ENCODE results near the gene NALCN. TPM values are rescaled to one million over a fixed set of nuclear protein-coding genes. Genes with fewer than 3 reads are reported as not detected.

Gene NALCN
- total and polyA plus RNA-seq, 7 donors: 0.04 to 0.49 (median 0.21) TPM; not detected in 1

GRCh38 chr13:101382086-101382485, 34.2 kb downstream of the NALCN start:
- Histone ChIP-seq H3K36me3 (ENCODE audit: insufficient read depth in 1 of 2, low read depth in 1 of 2) (no peaks in the 10 kb centered on the region), H3K27ac (no peak overlapping the region), H3K4me1 (no peaks in the 10 kb centered on the region), H3K27me3 (ENCODE audit: insufficient read depth in 3 of 3, low read length in 2 of 3) (no peaks in the 10 kb centered on the region), H3K9me3 (no peaks in the 10 kb centered on the region), H3K4me3 (no peak overlapping the region)
- DNase-seq (no peak), ATAC-seq (no peak)
- TF ChIP-seq, protein P1, sequence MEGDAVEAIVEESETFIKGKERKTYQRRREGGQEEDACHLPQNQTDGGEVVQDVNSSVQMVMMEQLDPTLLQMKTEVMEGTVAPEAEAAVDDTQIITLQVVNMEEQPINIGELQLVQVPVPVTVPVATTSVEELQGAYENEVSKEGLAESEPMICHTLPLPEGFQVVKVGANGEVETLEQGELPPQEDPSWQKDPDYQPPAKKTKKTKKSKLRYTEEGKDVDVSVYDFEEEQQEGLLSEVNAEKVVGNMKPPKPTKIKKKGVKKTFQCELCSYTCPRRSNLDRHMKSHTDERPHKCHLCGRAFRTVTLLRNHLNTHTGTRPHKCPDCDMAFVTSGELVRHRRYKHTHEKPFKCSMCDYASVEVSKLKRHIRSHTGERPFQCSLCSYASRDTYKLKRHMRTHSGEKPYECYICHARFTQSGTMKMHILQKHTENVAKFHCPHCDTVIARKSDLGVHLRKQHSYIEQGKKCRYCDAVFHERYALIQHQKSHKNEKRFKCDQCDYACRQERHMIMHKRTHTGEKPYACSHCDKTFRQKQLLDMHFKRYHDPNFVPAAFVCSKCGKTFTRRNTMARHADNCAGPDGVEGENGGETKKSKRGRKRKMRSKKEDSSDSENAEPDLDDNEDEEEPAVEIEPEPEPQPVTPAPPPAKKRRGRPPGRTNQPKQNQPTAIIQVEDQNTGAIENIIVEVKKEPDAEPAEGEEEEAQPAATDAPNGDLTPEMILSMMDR (IDR thresholded peaks at IDR 0.05): no peak
- 28 to 30% (median 29%) methylated on average over 2 of the region's 2 CpGs for WGBS, 3 donors
- intact Hi-C loops (cut with DNase I): no loop called here

DNA sequence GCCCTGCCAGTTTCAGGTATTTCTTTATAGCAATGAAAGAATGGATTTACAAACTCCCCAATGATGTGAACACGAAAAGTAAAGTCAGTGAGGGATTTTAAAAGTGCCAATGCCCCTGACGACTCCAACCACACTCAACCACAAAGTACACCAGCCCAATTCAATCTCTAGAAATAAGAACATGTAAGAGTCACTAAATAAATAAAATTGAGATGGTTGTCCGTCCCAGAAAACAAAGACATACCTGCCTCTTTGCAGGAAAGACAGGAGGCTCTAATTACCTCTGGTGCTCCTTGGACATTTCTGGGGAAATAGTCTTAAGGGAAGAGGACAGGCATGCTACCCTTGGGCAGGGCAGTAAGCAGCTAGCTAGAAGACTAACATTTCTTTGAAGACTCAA, 55.8 kb downstream of the NALCN start:
- DNase-seq: no peak
- H3K27ac ChIP-seq: no peak overlapping the region
- H3K4me1 ChIP-seq: no peaks in the 10 kb centered on the region
- TF ChIP-seq, protein P1 (IDR thresholded peaks at IDR 0.05): no peak
- no peak overlapping the region for H3K4me3 ChIP-seq
- ATAC-seq: no peak
- no peaks in the 10 kb centered on the region for H3K36me3 ChIP-seq (ENCODE audit: insufficient read depth in 1 of 2, low read depth in 1 of 2)
- 58 to 66% (median 62%) methylated on average over 3 of the region's 3 CpGs for WGBS, 3 donors
- H3K9me3 ChIP-seq: no peaks in the 10 kb centered on the region
- H3K27me3 ChIP-seq (ENCODE audit: insufficient read depth in 3 of 3, low read length in 2 of 3): no peaks in the 10 kb centered on the region
- intact Hi-C loops (cut with DNase I): no loop called here

GRCh38 chr13:101354895-101355294, 61.4 kb downstream of the NALCN start:
- TF ChIP-seq, protein P1 (IDR thresholded peaks at IDR 0.05): no peak
- 86 to 92% (median 89%) methylated on average over 5 of the region's 5 CpGs for WGBS, 3 donors
- Histone ChIP-seq H3K27me3 (ENCODE audit: insufficient read depth in 3 of 3, low read length in 2 of 3) (no peaks in the 10 kb centered on the region), H3K9me3 (no peaks in the 10 kb centered on the region), H3K4me3 (no peak overlapping the region), H3K27ac (no peak overlapping the region), H3K36me3 (ENCODE audit: insufficient read depth in 1 of 2, low read depth in 1 of 2) (no peaks in the 10 kb centered on the region), H3K4me1 (no peaks in the 10 kb centered on the region)
- ATAC-seq: no peak
- DNase-seq: no peak
- intact Hi-C loops (cut with DNase I): no loop called here

- no peak overlapping the region for H3K4me3 ChIP-seq
- H3K27me3 ChIP-seq (ENCODE audit: insufficient read depth in 3 of 3, low read length in 2 of 3): no peaks in the 10 kb centered on the region
- no peak for ATAC-seq
- H3K27ac ChIP-seq: no peak overlapping the region
- no peaks in the 10 kb centered on the region for H3K4me1 ChIP-seq
- intact Hi-C loops (cut with DNase I): no loop called here
- H3K36me3 ChIP-seq (ENCODE audit: insufficient read depth in 1 of 2, low read depth in 1 of 2): no peaks in the 10 kb centered on the region
- no peak for DNase-seq
- TF ChIP-seq, protein P1 (IDR thresholded peaks at IDR 0.05): no peak
- 70 to 79% (median 74%) methylated on average over 5 of the region's 5 CpGs for WGBS, 3 donors
- no peaks in the 10 kb centered on the region for H3K9me3 ChIP-seq
Measured at GRCh38 chr13:101346942-101347728, 69.2 kb downstream of the NALCN start.

DNA sequence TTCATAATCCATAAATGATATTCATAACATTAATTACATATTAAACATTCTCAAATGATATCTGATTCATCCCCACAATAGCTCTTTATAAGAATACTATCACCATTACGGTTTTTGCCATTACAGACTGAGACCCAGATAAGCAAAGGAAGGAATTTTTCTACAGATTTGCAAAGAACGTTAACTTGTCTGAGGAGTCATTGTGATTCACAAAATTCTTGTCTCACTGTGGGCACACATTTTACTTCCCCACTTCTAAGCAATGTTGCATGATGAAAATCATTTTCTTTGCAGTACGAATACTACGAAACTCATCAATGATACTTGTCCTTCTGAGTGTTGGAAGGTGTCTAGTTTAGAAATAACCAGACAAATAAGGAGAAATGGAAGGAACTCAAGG, 70.1 kb downstream of the NALCN start:
- intact Hi-C loops (cut with DNase I): no loop called here
- Histone ChIP-seq H3K27ac (no peak overlapping the region), H3K27me3 (ENCODE audit: insufficient read depth in 3 of 3, low read length in 2 of 3) (no peaks in the 10 kb centered on the region), H3K9me3 (no peaks in the 10 kb centered on the region), H3K4me1 (no peaks in the 10 kb centered on the region), H3K4me3 (no peak overlapping the region), H3K36me3 (ENCODE audit: insufficient read depth in 1 of 2, low read depth in 1 of 2) (no peaks in the 10 kb centered on the region)
- no peak for DNase-seq
- no peak for ATAC-seq
- TF ChIP-seq, protein P1 (IDR thresholded peaks at IDR 0.05): no peak
- 90 to 94% (median 91%) methylated on average over 4 of the region's 4 CpGs for WGBS, 3 donors
